Neural cell (in vitro differentiated cells): ENCODE results near the gene HDAC11.

Experiments
- CTCF ChIP-seq: fragments of 450-650 bp; IDR thresholded peaks from 2 replicates; pipeline ENCODE4 v1.5.1; 2014; ENCODE audit warnings: antibody characterized with exemption, mild to moderate bottlenecking, moderate library complexity; ENCODE audit not compliant: poor library complexity, severe bottlenecking
- EZH2 ChIP-seq: fragments of 200-600, 300-800 bp; shearing (Covaris generic), sonication (generic); IDR thresholded peaks from 2 replicates; pipeline ENCODE4 v1.6.1; 2014; ENCODE audit warnings: antibody characterized with exemption, low read length, borderline replicate concordance, mild to moderate bottlenecking; ENCODE audit not compliant: insufficient read depth, poor library complexity, severe bottlenecking
- MXI1 ChIP-seq: fragments of 450-650 bp; conservative IDR thresholded peaks from 2 replicates; pipeline ENCODE4 v1.6.1; 2014; ENCODE audit warnings: antibody characterized with exemption, mild to moderate bottlenecking; ENCODE audit not compliant: poor library complexity, severe bottlenecking
- POLR2AphosphoS5 ChIP-seq: IDR thresholded peaks from 2 replicates; pipeline ENCODE4 v1.6.1; 2012
- RAD21 ChIP-seq: fragments of 450-650 bp; conservative IDR thresholded peaks from 2 replicates; pipeline ENCODE4 v1.6.1; 2014; ENCODE audit warnings: antibody characterized with exemption, mild to moderate bottlenecking, moderate library complexity
- TAF1 ChIP-seq: IDR thresholded peaks from 2 replicates; pipeline ENCODE4 v1.6.1; 2012; ENCODE audit warnings: low read depth

GRCh38 chr3:13474776-13475303 lies 5.3 kb upstream of the HDAC11 start:
- TF ChIP-seq CTCF (no peak), TAF1 (no peak), MXI1 (no peak), EZH2 (no peak), RAD21 (no peak), POLR2AphosphoS5 (no peak)
